Amniotic epithelial cell (primary cell): Measurements from ENCODE around the gene SMTN.
"Not testable (repeated sequence)": the region's sequence is repeated elsewhere in the genome, so short reads cannot be mapped to it uniquely, and the experiment has no call there.

Experiments used
- DNase-seq: peaks from one replicate; pipeline ENCODE4 v3.0.0-alpha.2; 2010; ENCODE audit warnings: low read depth

SMTN gene

DNA sequence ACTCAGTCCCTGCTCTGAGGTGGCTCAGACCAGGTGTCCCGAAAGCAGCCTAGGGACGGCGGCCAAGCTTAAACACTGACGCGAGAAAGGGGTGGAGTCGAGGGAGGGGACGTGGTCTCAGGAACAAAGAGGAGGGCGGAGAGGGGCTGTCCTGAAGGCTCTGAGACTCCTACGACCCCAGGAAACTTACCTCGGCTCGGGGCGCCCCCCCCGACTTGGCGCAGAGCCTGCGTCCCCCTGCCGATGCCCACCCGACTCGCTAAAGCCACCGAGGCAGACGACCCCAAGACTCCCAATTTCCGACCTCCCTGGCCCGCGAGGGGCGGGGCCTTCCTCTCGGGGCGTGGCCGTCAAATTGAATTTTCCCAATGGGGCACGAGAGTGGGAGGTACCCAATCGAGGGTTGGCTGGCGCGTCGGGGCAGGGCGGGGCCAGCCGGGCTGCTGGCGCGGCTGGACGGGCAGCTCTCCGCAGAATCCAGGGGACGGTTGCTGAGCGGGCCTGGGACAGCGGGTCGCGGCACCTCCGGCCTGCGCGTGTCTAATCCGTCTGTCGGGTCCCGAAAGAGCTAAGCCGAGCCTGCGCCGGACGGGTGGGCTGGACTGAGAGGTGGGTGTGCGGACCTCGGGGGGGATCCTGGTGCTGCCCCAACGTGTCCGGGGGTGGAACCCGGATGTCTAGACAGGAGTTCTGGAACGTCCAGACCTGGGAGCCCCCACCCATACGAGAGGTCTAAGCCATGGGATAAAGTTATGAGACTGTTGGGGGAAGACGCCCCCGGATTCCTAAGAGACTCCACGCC is at the start of gene SMTN:
Gene SMTN (plus strand): TSS at position 471 of the 802 bp plus-strand sequence. CDS start 1,941 bp downstream, outside the sequence.
- DNase-seq, result peak; percentile 73

DNA sequence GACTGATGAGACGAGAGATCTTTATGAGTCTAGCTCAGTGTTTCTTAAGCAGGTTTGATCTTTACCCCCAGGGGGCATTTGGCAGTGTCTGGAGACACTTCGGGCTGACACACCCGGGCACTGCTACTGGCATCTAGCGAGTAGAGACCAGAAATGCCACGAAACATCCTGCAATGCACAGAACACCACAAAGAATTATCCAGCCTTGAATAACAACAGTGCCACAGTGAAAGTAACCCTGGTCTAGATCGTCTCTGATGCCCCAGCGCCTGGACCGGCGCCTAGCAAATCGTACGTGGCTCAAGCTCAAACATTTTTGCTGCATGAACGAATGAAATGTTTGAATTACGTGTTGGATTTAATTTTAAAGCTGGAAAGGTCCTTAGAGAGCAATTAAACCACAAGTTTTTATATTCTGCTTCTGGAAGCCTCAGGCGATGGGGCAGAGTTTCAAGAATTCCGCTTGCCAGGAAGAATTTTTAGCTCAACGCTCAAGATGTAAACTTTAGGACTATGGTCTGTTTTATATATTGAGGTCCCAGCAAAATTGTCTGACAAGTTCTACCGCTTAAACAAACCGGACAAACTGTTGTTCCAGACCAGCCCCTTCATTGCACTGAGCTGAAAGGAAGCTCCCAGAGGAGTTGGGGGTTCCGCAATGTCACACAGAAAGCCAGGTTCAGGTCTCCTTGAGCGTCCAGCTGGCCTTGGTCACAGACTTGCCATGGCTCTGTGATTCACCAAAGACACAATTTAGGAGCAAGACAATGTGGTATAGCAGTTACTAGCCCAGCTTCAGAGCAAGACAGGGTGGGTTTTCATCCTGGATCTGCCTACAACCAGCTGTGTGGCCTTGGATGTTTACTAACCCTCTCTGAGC is 44.2 kb upstream of the SMTN start:
- peak; percentile 45 for DNase-seq

GRCh38 chr22:31038686-31039085 is 42.4 kb upstream of the SMTN start:
- no peak for DNase-seq

DNA sequence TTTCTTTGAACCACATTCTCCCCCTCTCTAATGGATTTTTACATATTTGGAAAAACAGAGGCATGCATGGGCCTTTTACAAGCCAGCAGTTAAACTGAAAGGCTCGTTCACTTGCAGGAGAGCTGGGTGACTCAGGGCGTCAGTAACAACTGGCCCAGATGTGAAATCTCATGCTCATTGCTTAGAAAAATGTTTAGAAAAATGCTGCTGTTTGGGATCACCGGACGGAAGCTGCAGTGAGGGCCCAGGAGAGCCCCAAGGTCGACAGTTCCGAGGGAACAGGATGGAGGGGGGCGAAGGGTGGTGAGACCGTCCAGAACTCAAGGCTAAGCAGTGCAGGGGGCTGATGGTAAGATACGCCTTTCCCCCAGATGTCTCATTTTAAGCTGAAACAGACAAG is 41.7 kb upstream of the SMTN start:
- DNase-seq, result peak; percentile 59

DNA sequence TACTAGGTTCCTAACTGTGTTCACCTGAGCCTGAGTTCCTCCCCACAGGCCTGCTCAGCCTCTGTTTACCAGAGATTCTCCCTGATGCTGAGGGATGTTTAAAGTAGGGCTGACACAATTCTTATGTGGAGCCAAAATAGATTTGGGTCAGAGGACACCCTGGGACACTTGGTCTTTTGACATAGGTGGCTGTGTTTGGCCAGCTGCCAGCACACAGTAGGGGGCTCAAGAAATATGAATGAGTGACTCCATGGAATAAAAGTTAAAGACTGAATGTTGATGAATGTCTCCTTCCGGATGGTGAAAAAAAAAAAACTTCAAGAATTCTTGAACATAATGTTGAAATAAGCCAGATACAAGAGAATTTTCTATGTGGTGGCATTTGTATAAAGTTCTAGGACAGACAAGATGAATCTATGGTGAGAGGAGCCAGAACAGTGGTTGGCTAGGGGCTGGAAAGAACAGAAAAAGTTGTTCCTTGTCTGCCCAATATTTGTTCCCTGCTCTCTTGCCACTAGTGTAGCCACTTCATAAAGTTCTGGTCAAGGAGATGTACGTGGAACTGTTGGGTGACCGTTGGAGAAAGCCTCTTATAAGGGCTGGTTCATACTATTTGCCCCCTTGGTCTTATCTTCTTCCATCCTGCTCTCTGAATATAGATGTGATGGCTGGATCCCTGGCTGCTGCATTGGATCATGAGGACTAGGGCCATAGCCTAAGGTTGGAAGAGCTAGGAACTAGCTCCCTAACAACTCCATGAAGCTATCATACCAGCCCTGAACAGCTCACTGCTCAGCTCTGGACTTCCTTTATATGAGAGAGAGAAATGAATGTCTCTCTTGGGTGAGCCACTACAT is 40.3 kb upstream of the SMTN start:
- DNase-seq, result peak; percentile 43

DNA sequence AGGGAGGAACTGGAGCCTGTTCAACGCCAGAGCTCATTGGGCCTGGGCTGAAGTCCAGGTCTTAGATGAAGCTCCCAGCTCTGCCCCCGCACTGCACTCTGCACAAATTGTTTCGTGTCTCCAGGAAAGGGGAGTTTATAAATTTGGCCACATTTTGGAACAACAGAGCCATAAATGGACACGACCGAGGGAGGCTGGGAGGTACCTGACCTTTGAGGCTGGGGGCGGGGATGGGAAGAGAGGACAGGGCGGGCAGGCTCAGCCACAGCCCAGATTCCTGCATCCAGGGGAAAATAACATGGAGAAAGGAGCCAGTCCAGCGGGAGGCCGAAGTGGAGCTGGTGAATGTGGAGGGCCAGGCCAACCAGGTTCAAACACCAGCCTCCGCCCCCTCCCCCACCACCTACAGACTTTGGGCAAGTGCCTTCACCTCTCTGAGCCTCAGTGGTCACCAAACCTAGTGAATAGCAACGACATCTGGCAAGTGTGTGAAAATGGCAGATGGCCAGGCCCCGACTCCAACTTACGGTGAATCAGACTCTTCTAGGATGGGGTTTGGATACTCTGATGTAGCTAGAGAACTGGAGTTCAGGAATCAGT is 36.8 kb upstream of the SMTN start:
- DNase-seq, result no peak

DNA sequence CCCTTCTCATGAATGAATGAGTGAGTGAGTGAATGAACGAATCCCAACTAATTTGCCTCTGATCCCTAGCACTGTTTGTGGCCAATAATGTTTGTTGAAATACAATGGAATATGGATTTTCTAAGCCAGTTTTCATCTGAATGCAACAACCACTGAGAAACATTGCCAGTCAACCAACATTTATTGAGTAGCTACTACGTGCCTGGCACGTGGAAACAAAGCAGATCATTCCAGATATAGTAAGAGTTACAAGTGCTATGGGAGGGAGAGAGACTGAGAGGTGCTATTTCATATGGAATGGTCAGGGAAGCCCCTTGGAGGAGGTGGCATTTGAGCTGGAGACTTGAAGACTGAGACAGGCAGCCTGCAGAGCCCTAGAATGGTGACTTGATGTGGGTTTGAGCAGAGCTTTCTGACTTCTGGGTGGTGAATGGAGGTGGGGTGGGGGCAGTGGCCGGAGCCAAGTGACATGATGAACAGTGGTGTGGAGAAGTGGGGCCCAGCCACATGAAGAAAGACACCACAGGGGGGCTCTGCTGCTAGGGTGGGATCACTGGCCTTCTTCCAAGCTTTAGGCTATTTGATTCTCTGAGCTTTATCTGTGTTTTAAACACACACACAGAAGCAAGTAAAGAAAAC is 35.1 kb upstream of the SMTN start:
- no peak for DNase-seq

- DNase-seq, result peak; percentile 23
These were observed 34.4 kb upstream of the SMTN start for GRCh38 chr22:31046539-31047226.

DNA sequence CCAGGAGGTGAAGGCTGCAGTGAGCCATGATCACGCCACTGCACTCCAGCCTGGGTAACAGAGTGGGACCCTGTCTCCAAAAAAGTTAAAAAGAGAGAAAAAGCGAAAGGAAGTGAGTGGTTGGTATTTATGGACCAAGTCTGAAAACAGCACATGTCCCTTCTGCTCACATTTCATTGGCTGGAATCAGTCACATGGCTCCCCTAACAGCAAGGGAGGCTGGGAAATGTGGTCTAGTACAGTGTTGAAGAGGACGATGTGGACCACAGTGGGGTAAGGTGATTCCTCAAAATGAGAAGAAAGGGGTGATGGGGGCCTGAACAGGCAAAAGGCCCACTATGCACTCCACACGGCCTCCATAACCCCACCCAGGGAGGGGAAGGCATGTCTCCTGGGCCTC is 32.5 kb upstream of the SMTN start:
- no peak for DNase-seq

DNA sequence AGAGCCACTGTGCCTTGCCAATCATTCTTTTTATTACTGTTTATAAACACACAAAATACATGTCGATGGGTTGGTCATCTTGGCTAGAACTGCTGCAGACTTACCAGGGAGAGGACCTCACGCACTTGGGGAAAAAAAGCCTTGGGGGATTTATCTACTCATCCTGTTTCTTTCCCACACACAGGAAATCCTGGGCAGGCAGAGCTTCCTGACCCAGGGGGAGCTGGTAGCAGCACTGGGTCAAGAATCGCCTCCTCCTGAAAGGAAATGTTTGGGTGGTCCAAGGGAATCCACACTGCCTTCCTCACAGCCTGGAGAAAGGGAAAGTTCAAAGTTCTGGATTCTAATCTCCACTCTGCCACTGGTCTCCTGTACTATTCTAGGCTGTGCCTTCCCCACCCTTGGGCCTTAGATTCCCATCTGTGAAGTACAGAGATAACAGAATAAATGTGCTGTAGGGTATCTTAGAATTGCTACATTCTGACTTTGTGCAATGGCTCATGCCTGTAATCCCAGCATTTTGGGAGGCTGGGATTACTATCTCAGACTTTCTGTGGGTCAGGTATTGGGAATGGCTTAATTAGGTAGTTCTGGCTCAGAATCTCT is 31.2 kb upstream of the SMTN start:
- peak; percentile 47 for DNase-seq

- DNase-seq, result no peak
These were observed 25.9 kb upstream of the SMTN start for GRCh38 chr22:31055117-31055634.

DNA sequence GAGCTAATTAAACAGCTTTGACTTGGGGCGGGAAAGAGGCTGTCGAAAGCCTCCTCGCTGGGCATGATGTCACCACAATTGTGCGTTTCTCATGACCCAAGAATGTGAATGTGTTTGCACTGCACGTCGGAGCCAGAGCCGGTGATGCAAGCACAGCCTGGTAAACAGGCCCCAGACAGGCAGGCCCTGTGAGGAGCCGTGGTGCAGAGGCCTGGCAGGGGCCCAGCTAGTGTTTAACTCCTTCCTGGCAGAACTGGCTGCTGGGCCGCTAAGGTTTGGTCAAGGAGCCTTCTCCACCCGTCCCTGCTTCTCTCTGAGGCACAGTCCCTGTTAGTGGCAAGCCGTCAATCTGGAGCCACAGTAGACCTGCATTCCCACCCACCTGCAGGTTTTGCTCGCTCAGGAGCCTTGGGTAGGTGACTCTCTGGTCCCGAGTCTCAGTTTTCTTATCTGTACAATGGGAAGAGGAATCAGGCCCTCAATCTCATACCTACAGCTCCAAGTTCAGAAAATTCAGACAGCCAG is 25.4 kb upstream of the SMTN start:
- DNase-seq, result peak; percentile 100

DNA sequence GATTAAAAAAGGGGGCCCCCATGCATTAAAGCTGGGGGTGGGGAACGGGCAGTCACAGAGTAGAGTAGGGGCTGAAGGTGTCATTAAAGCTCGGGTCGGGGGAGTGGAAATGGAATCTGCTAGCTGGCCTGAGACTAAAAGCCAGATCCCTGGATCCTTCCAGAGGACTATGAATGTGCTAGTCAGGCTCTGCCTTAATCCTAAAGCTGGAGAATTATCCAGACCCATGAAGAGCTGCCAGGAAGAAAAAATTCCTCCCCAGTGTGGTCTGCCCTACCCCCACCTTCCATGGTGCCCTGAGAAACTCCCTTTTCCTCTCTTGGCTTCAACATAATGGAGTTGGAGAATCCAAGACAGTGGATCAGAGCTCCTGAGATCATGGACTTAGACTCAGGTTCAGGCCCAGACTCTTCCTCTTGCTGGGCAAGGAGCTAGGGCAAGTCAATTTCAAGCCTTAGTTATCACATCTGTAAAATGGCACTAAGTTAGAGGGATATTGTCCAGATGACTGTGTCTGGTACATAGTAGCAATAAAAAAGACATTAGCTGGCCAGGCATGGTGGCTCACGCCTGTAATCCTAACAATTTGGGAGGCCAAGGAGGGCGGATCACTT is 24.0 kb upstream of the SMTN start:
- DNase-seq, result peak; percentile 80

- DNase-seq, result peak; percentile 86
These were observed 21.5 kb upstream of the SMTN start for GRCh38 chr22:31059663-31060062.

DNA sequence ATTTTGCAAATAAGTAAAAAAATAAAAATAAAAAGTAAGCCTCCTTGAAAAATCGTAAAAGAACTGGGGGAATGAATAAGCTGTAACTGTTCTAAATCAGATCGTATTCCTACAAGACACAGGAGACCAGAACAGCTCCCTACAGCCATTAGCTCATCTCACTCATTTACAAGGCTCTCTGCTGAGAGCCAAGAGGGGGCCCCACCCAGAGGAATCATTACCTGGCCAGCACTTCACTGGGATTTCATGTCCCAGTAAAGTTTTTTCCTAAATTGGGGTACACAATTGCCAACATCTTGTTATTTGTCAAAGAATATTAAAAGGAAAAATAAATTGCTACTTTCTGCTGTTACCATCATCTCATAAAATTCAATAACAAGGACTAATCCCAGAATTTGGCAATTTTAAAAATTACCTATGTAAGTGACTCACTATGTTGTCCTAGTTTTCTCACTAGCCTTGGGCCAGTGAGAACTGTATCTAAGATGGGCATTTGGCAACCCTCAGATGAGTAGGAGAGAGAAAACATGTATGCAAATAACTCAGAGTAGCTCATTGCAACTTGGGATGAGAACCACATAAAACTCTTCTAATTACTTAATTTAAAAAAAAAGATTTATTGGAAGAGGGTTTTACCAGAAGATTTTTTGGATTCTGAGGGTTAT is 18.4 kb upstream of the SMTN start:
- peak; percentile 59 for DNase-seq

- DNase-seq, result no peak
These were observed 16.7 kb upstream of the SMTN start for GRCh38 chr22:31064369-31064768.

- DNase-seq, result no peak
These were observed 12.1 kb upstream of the SMTN start for GRCh38 chr22:31068970-31069369.

DNA sequence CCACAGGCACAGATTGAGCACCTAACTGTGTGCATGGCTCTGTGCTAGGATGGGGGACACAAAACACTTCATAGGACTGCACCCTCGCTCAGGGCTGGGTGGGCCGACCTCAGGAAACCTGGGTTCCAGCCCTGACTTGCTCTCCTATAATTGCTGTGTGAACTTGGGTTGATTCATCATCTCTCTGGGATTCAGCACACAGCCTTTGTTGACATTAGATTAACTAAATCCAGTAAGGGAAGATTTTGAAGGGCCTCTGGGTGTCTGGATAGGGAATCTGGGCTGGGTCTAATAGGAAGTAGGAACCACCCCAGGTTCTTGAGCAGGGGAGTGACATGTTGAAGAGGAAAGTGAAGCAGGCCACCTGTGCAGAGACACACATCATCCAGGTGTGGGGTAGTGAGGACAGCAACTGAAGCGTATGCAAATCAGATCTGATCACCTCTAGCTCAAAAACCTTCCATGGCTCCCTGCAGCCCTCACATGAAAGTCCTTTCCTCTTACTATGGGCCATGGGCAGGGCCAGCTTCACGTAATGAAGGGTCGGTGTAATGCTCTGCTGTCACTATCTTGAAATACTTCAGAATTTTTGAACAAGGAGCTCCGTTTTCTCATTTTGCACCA is 11.3 kb upstream of the SMTN start:
- not testable (repeated sequence) for DNase-seq
